ENCODE measurements around the gene ERBIN. TPM values are rescaled to one million over a fixed set of nuclear protein-coding genes. Genes with fewer than 3 reads are reported as not detected.
"Not testable (repeated sequence)": the region's sequence is repeated elsewhere in the genome, so short reads cannot be mapped to it uniquely, and the experiment has no call there.

Gene ERBIN, protein sequence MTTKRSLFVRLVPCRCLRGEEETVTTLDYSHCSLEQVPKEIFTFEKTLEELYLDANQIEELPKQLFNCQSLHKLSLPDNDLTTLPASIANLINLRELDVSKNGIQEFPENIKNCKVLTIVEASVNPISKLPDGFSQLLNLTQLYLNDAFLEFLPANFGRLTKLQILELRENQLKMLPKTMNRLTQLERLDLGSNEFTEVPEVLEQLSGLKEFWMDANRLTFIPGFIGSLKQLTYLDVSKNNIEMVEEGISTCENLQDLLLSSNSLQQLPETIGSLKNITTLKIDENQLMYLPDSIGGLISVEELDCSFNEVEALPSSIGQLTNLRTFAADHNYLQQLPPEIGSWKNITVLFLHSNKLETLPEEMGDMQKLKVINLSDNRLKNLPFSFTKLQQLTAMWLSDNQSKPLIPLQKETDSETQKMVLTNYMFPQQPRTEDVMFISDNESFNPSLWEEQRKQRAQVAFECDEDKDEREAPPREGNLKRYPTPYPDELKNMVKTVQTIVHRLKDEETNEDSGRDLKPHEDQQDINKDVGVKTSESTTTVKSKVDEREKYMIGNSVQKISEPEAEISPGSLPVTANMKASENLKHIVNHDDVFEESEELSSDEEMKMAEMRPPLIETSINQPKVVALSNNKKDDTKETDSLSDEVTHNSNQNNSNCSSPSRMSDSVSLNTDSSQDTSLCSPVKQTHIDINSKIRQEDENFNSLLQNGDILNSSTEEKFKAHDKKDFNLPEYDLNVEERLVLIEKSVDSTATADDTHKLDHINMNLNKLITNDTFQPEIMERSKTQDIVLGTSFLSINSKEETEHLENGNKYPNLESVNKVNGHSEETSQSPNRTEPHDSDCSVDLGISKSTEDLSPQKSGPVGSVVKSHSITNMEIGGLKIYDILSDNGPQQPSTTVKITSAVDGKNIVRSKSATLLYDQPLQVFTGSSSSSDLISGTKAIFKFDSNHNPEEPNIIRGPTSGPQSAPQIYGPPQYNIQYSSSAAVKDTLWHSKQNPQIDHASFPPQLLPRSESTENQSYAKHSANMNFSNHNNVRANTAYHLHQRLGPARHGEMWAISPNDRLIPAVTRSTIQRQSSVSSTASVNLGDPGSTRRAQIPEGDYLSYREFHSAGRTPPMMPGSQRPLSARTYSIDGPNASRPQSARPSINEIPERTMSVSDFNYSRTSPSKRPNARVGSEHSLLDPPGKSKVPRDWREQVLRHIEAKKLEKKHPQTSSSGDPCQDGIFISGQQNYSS (N-terminal part only)
- total RNA-seq (10 to 100 TPM; 96.2 to 98.6 TPM), total RNA-seq (297 to 414 reads per million in 2 donors)

- Mint-ChIP-seq H3K27me3 (no peaks in the 10 kb centered on the region), H3K36me3 (ENCODE audit: low read depth) (no peaks in the 10 kb centered on the region), H3K4me3 (peak within 1 kb of the TSS; percentile 98), H3K4me1 (peaks cover 27% of the 10 kb centered on the region), H3K27ac (peak within 1 kb of the TSS; percentile 96)
- DNase-seq, result peak; percentile 37 to 71 (median 64)
- peak; percentile 23 for ATAC-seq
- H3K9me3 ChIP-seq (ENCODE audit: control insufficient read depth, low read length, poor library complexity, severe bottlenecking), result no peaks in the 10 kb centered on the region
Observed at GRCh38 chr5:65926276-65926783, at the start of gene ERBIN. Gene ERBIN (plus strand): TSS chr5:65926575. CDS start chr5:65992719, 66,144 bp downstream.

DNA sequence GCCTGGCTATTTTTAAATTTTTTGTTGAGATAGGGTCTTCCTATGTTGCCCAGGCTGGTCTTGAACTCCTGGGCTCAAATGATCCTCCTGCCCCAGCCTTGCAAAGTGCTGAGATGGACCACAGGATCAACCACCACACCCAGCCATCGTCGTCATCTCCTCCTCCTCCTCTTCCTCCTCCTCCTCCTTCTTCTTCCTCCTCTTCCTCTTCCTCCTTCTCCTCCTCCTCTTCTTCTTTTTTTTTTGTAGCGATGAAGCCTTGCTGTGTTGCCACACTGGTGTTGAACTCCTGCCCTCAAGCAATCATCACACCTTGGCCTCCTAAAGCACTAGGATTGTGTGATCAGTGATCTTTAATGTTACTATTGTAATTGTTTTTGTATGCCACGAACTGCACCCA is 49.4 kb upstream of the ERBIN start:
- Mint-ChIP-seq H3K4me3 (no peak overlapping the region), H3K36me3 (ENCODE audit: low read depth) (peaks cover 2% of the 10 kb centered on the region), H3K27me3 (no peaks in the 10 kb centered on the region), H3K27ac (no peak overlapping the region), H3K4me1 (no peaks in the 10 kb centered on the region)
- DNase-seq, result no peak
- H3K9me3 ChIP-seq (ENCODE audit: control insufficient read depth, low read length, poor library complexity, severe bottlenecking), result no peaks in the 10 kb centered on the region
- no peak for ATAC-seq

DNA sequence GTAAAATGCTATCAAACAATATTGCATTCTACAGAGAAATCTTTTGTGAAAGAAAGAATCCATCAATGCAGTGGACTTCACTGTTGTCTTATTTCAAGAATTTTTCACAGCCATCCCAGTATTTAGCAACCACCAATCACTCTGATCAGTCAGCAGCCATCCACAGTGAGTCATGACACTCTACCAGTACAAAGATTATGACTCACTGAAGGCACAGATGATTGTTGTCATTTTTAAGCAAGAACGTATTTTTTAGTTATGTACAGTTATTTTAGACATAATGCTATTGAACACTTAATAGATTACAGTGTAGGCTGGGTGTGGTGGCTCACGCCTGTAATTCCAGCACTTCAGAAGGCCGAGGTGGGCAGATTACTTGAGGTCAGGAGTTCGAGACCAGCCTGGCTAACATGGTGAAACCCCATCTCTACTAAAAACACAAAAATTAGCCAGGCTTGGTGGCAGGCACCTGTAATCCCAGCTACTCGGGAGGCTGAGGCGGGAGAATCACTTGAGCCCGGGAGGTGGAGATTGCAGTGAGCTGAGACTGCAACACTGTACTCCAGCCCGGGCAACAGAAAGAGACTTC is 46.6 kb upstream of the ERBIN start:
- H3K9me3 ChIP-seq (ENCODE audit: control insufficient read depth, low read length, poor library complexity, severe bottlenecking); H3K4me3 Mint-ChIP-seq; H3K27ac Mint-ChIP-seq; H3K4me1 Mint-ChIP-seq; H3K36me3 Mint-ChIP-seq (ENCODE audit: low read depth); H3K27me3 Mint-ChIP-seq; ATAC-seq; DNase-seq: not testable (repeated sequence)

DNA sequence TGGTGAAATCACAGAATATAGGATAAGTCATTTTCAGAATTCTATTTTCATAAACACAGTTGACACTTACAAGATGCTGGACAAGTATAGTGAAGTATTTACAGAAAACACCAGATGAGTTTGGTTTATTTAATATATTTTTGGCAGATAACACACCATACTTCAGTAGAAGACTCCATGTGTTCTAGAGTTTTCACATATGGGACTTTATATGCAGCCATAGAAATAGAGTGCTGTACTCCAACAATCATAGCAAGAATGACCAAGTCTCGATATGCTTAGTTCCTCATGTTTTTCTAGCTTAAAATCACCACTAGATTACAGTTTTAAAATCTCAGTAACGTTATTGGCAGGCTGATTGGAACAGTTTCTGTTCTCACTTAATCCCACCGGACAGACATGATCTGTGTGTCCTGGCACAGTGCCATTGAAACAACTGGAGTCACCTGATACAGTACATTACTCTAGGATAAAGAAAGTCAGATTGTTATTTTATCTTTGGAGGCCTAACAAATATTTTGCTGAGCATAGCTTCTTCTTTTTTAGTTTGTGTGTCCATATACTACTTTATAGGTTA is 45.8 kb upstream of the ERBIN start:
- Mint-ChIP-seq H3K27me3 (no peaks in the 10 kb centered on the region), H3K36me3 (ENCODE audit: low read depth) (peaks cover 2% of the 10 kb centered on the region), H3K4me3 (no peak overlapping the region), H3K27ac (no peak overlapping the region), H3K4me1 (no peaks in the 10 kb centered on the region)
- H3K9me3 ChIP-seq (ENCODE audit: control insufficient read depth, low read length, poor library complexity, severe bottlenecking), result no peaks in the 10 kb centered on the region
- DNase-seq (no peak), ATAC-seq (no peak)

DNA sequence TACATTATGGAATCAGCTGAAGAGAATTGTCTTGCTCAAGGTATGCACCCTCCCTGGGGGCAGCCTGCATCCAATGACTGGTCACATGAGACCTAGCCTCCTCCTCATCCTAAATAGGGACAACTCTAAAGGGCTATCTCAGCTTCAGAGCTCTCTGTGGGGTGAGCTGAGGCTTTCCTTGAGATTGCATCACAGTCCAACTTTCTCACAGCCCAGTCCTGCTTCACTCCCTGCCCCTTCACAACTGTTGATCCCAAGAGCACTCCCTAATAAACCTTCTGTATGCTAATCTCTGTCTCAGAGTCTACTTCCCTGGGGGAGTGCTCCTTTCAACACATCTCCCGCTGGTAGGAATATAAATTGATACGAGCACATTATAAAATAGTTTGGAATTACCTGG is 44.1 kb upstream of the ERBIN start:
- no peak for DNase-seq
- Mint-ChIP-seq H3K4me1 (no peaks in the 10 kb centered on the region), H3K27me3 (no peaks in the 10 kb centered on the region), H3K27ac (no peak overlapping the region), H3K36me3 (ENCODE audit: low read depth) (peaks cover 2% of the 10 kb centered on the region), H3K4me3 (no peak overlapping the region)
- H3K9me3 ChIP-seq (ENCODE audit: control insufficient read depth, low read length, poor library complexity, severe bottlenecking), result no peaks in the 10 kb centered on the region
- ATAC-seq, result no peak

GRCh38 chr5:65883461-65883860 is 42.9 kb upstream of the ERBIN start:
- peaks cover 1% of the 10 kb centered on the region for H3K36me3 Mint-ChIP-seq (ENCODE audit: low read depth)
- H3K4me3 Mint-ChIP-seq, result no peak overlapping the region
- DNase-seq (no peak), ATAC-seq (no peak)
- no peaks in the 10 kb centered on the region for H3K4me1 Mint-ChIP-seq
- no peak overlapping the region for H3K27ac Mint-ChIP-seq
- H3K27me3 Mint-ChIP-seq, result no peaks in the 10 kb centered on the region
- H3K9me3 ChIP-seq (ENCODE audit: control insufficient read depth, low read length, poor library complexity, severe bottlenecking), result no peaks in the 10 kb centered on the region

- DNase-seq (no peak), ATAC-seq (no peak)
- H3K27me3 Mint-ChIP-seq, result no peaks in the 10 kb centered on the region
- no peaks in the 10 kb centered on the region for H3K36me3 Mint-ChIP-seq (ENCODE audit: low read depth)
- no peaks in the 10 kb centered on the region for H3K9me3 ChIP-seq (ENCODE audit: control insufficient read depth, low read length, poor library complexity, severe bottlenecking)
- H3K27ac Mint-ChIP-seq, result no peak overlapping the region
- no peaks in the 10 kb centered on the region for H3K4me1 Mint-ChIP-seq
- H3K4me3 Mint-ChIP-seq, result no peak overlapping the region
Observed at GRCh38 chr5:65886387-65886786, 40.0 kb upstream of the ERBIN start.

DNA sequence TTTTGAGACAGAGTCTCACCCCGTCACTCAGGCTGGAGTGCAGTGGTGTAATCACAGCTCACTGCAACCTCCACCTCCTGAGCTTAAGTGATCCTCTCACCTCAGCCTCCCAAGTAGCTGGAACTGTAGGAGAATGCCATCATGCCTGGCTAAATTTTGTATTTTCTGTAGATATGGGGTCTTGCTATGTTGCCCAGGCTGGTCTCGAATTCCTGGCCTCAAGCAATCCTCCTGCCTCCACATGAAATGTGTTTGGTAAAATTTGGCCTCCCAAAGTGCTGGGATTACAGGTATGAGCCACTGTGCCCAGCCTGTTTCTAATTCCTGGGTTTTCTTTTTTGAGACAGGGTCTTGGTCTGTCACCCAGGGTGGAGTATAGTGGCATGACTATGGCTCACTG is 34.4 kb upstream of the ERBIN start:
- H3K4me1 Mint-ChIP-seq; H3K9me3 ChIP-seq (ENCODE audit: control insufficient read depth, low read length, poor library complexity, severe bottlenecking); H3K27me3 Mint-ChIP-seq; ATAC-seq; H3K4me3 Mint-ChIP-seq; DNase-seq; H3K27ac Mint-ChIP-seq; H3K36me3 Mint-ChIP-seq (ENCODE audit: low read depth): not testable (repeated sequence)

GRCh38 chr5:65892801-65893200 is 33.6 kb upstream of the ERBIN start:
- Mint-ChIP-seq H3K27me3 (no peaks in the 10 kb centered on the region), H3K4me3 (no peak overlapping the region), H3K27ac (no peak overlapping the region), H3K36me3 (ENCODE audit: low read depth) (no peaks in the 10 kb centered on the region), H3K4me1 (peaks cover 8% of the 10 kb centered on the region)
- H3K9me3 ChIP-seq (ENCODE audit: control insufficient read depth, low read length, poor library complexity, severe bottlenecking), result no peaks in the 10 kb centered on the region
- DNase-seq (no peak), ATAC-seq (no peak)

GRCh38 chr5:65893749-65894430 is 32.5 kb upstream of the ERBIN start:
- Mint-ChIP-seq H3K27ac (no peak overlapping the region), H3K27me3 (no peaks in the 10 kb centered on the region), H3K4me3 (no peak overlapping the region), H3K36me3 (ENCODE audit: low read depth) (no peaks in the 10 kb centered on the region), H3K4me1 (peaks cover 8% of the 10 kb centered on the region)
- no peak for DNase-seq
- ATAC-seq, result no peak
- H3K9me3 ChIP-seq (ENCODE audit: control insufficient read depth, low read length, poor library complexity, severe bottlenecking), result no peaks in the 10 kb centered on the region

DNA sequence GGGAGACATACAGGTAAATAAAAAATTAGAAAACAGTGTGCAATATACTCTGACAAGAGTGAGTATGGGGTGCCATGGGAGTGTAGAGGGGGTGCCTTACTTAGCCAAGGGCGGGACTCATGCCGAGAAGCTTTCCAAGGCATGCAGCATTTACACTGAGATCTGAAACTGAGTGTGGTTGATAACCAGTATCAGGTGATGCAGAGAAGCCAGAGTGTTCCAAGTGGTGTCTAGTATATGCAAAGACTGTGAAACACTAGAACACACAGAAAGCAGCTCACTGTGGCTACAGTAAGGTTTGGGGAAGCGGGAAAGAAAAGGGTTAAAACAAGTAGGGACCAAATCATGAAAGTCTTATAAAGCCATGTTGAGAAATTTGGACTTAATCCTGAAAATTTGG is 30.5 kb upstream of the ERBIN start:
- no peak for ATAC-seq
- peaks cover 8% of the 10 kb centered on the region for H3K4me1 Mint-ChIP-seq
- no peaks in the 10 kb centered on the region for H3K9me3 ChIP-seq (ENCODE audit: control insufficient read depth, low read length, poor library complexity, severe bottlenecking)
- H3K36me3 Mint-ChIP-seq (ENCODE audit: low read depth), result no peaks in the 10 kb centered on the region
- no peak overlapping the region for H3K27ac Mint-ChIP-seq
- H3K27me3 Mint-ChIP-seq, result no peaks in the 10 kb centered on the region
- no peak for DNase-seq
- no peak overlapping the region for H3K4me3 Mint-ChIP-seq

- no peak overlapping the region for H3K4me3 Mint-ChIP-seq
- no peak for DNase-seq
Observed at GRCh38 chr5:65900746-65901145, 25.6 kb upstream of the ERBIN start.

More at GRCh38 chr5:65900746-65901145, 25.6 kb upstream of the ERBIN start:
- no peaks in the 10 kb centered on the region for H3K27me3 Mint-ChIP-seq
- no peaks in the 10 kb centered on the region for H3K36me3 Mint-ChIP-seq (ENCODE audit: low read depth)
- no peak overlapping the region for H3K27ac Mint-ChIP-seq
- H3K9me3 ChIP-seq (ENCODE audit: control insufficient read depth, low read length, poor library complexity, severe bottlenecking), result no peaks in the 10 kb centered on the region
- no peak for ATAC-seq
- peaks cover 3% of the 10 kb centered on the region for H3K4me1 Mint-ChIP-seq
